GM19035 (cell line): ENCODE results near the gene MYH13.
"Not testable (repeated sequence)": the region's sequence is repeated elsewhere in the genome, so short reads cannot be mapped to it uniquely, and the experiment has no call there.

Experiments used
- ATAC-seq: cut with Tn5 transposase; IDR thresholded peaks from one replicate; pipeline ENCODE4 v1.9.1; 2021; ENCODE audit not compliant: unreplicated experiment

Gene MYH13

DNA sequence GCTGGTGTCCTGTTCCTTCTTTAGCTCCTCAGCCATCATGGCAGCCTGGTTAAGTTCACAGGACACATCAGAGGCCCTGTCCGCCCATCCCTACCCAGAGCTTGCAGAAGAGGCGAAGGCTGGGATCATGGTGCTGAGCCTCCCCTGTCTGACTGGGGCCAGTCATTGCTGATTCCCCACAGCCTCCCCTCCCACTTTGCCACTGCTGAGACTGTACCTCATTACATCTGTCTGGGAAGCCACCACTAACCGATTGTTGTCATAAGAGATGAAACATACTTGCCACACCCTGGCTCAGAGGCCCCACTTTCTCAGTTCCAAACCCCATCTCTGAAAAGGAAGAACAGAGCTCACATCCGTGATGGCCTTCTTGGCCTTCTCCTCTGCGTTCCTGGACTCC lies 66.2 kb downstream of the MYH13 start:
- no peak for ATAC-seq

DNA sequence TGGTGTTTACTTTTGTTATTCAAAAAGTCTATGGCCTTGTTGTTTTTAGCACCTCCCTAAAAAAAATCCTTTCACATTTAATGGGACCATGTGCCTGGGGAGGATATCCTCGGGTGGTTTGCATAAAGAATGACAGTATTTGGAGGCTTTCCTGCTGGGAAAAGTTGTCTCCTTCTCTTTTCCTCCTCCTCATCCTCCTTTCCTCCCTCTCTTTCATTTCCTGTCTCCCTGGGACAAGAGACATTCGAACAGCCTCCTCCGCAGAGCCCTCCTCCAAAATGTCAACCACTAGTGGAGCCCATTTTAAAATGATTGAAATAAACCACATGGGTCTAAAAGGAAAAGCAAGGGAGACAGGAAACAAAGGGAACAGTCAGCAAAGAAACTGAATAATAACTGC lies 67.4 kb downstream of the MYH13 start:
- ATAC-seq = no peak

GRCh38 chr17:10304758-10305300 lies 68.0 kb downstream of the MYH13 start:
- no peak for ATAC-seq

GRCh38 chr17:10297691-10298090 lies 75.1 kb downstream of the MYH13 start:
- no peak for ATAC-seq

GRCh38 chr17:10295728-10296343 lies 77.0 kb downstream of the MYH13 start:
- no peak for ATAC-seq

- peak; percentile 61 for ATAC-seq
Measured at GRCh38 chr17:10294180-10294579, 78.6 kb downstream of the MYH13 start.

- ATAC-seq = peak; percentile 69
Measured at GRCh38 chr17:10292057-10292937, 80.5 kb downstream of the MYH13 start.

GRCh38 chr17:10291576-10291975 lies 81.2 kb downstream of the MYH13 start:
- not testable (repeated sequence) for ATAC-seq

DNA sequence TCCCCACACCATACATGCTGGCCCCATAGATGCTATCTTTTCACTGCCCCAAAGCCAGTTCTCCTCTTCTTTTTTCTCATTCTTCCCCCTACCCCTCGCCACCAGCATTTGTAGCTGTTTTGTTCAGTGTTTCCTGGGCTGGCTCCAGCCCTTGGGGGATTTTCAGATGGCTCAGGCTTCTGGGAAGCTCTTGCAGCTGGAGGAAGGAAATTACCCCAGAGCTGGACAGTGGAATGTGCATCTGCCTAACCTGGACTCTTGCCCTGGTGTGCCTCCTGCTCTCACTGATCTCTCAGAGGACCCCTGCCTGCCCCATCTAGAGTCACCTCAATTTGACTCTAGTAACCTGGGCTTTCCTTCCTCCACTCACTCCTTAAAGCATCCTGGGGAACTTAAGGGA lies 82.8 kb downstream of the MYH13 start:
- no peak for ATAC-seq

- no peak for ATAC-seq
Measured at GRCh38 chr17:10286324-10286723, 86.5 kb downstream of the MYH13 start.

DNA sequence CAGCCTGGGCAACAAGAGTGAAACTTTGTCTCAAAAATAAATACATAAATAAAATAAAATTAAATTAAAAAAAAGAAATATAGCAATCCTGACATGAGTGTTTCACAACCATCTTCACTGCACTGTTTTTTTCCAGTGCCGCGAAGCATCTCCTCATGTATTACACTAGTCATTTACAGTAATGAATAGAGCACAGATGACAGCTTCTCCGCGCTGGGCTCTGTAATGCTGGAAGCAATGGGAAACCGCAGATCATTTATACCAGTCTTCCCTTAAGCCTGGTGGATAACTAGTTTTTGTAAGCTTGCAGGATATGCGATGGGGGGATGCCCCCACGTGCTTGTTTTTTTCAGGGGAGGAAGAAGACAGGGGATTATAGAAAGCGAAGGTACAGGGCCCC lies 86.9 kb downstream of the MYH13 start:
- no peak for ATAC-seq

GRCh38 chr17:10280068-10280467 lies 92.7 kb downstream of the MYH13 start:
- no peak for ATAC-seq

GRCh38 chr17:10278218-10278617 lies 94.6 kb downstream of the MYH13 start:
- ATAC-seq = no peak

GRCh38 chr17:10276436-10276835 lies 96.4 kb downstream of the MYH13 start:
- ATAC-seq = no peak

DNA sequence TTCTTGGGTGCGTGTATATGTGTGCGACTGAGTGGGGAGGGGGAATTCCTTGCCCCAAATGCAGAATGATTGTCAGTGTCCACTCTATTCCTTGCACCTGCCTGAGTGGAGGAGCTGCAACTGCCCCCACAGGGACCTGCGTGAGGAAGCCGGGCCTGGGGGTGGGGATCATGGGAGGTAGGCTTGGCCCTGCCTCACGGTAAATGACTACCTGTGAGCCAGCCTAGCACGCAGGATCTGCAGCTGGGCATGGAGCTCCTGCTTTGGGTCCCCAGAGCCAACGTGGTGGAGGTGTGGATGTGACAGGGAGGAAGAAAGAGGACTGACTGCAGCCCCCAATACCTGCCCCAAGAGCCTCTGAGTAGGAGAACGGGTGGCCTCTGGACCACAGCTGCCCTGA lies 97.4 kb downstream of the MYH13 start:
- ATAC-seq = no peak

- ATAC-seq = no peak
Measured at GRCh38 chr17:10271106-10271562, 101.7 kb downstream of the MYH13 start.

GRCh38 chr17:10270258-10270657 lies 102.5 kb downstream of the MYH13 start:
- ATAC-seq = no peak

- no peak for ATAC-seq
Measured at GRCh38 chr17:10268005-10268404, 104.8 kb downstream of the MYH13 start.

- ATAC-seq = no peak
Measured at GRCh38 chr17:10266296-10266876, 106.4 kb downstream of the MYH13 start.

DNA sequence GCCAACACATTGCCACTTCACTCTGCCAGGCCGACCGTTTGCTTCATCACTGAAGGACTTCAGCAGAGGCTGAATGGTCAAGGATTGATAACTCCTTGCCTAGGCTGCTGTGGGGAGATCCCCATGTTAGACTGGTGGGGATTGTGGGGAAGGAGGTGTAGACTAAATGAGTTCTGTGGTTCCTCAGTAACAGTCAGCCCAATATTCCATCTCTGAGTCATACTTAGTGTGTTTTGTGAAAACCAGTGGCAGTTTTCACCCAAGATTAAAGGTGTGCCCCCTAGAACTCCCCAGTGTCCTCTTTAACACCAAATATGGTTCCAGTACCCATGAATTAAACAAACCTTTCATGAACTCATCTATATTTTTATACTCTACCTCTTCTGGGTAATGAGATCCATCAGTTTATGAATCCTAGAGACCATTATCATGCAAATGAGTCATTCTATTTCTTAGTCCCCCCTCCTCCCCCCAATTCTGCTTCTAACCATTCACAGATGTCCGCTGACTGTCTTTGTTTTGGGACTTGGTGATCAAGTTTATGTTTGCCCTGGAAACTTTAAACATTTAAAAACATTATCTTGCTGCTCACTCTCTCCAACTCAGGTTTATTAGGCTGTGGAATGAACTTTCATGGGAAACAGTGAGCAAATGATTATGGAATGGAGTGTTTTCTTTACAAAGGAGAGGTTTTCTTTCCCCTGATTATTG lies 107.6 kb downstream of the MYH13 start:
- no peak for ATAC-seq

GRCh38 chr17:10264051-10264450 lies 108.8 kb downstream of the MYH13 start:
- no peak for ATAC-seq
